NT2/D1 (cell line): ENCODE measurements around the gene DHDDS.

ENCODE experiments used
- DNase-seq: peaks from one replicate; pipeline ENCODE4 v3.0.0-alpha.2; 2011; ENCODE audit warnings: low read depth, low spot score
- H3K27me3 ChIP-seq: 2 replicates; pipeline ENCODE4 v1.6.0; 2011; ENCODE audit warnings: mild to moderate bottlenecking; ENCODE audit not compliant: insufficient read length, insufficient read depth
- H3K36me3 ChIP-seq: 2 replicates; pipeline ENCODE4 v1.6.1; 2011; ENCODE audit warnings: mild to moderate bottlenecking, low read length, mixed read lengths; ENCODE audit not compliant: insufficient read depth, insufficient read length
- H3K4me1 ChIP-seq: 2 replicates; pipeline ENCODE4 v1.5.1; 2011; ENCODE audit not compliant: insufficient read depth, insufficient read length
- H3K4me3 ChIP-seq: 2 replicates; pipeline ENCODE4 v1.5.1; 2011; ENCODE audit warnings: low read depth; ENCODE audit not compliant: insufficient read length
- H3K9ac ChIP-seq: 2 replicates; pipeline ENCODE4 v1.6.0; 2011; ENCODE audit warnings: low read depth; ENCODE audit not compliant: insufficient read length
- H3K9me3 ChIP-seq: 2 replicates; pipeline ENCODE4 v1.5.1; 2011; ENCODE audit warnings: mild to moderate bottlenecking, low read length; ENCODE audit not compliant: insufficient read depth
- SUZ12 ChIP-seq: IDR thresholded peaks from 2 replicates; pipeline ENCODE4 v1.6.1; 2011; ENCODE audit not compliant: insufficient read length, insufficient read depth; ENCODE audit errors: extremely low read depth
- YY1 ChIP-seq: IDR thresholded peaks from 2 replicates; pipeline ENCODE4 v1.6.1; 2011; ENCODE audit not compliant: insufficient read length, insufficient read depth
- ZNF274 ChIP-seq: IDR thresholded peaks from 2 replicates; pipeline ENCODE4 v1.6.1; 2011; ENCODE audit warnings: mild to moderate bottlenecking, low read depth, low read length

Gene DHDDS

DNA sequence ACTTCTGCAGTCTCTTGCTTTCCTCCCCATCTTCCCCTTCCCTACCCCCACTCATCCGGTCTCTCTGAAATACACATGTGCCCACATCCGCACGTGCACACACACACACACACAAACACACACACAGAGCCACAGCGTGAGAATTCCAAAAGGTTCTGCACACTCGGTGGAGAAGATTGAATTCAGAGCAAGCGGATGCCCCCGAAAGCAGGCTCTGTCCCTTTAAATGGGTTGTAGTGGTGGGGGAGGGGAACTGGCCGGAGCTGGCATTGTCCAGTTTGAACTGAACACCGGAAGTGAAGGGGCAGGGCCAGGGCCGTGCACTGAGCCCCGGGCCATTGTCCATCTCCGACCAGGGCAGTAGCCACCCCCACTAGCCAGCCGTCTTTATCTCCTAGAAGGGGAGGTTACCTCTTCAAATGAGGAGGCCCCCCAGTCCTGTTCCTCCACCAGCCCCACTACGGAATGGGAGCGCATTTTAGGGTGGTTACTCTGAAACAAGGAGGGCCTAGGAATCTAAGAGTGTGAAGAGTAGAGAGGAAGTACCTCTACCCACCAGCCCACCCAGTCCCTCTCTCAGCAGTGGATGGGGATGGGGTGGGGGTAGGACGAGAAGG, 22.8 kb upstream of the DHDDS start:
- DNase-seq = peak; percentile 23
- H3K9me3 ChIP-seq = no peaks in the 10 kb centered on the region
- peaks cover 11% of the 10 kb centered on the region for H3K27me3 ChIP-seq
- peak overlapping the region; percentile 73 for H3K9ac ChIP-seq
- peaks cover 30% of the 10 kb centered on the region for H3K36me3 ChIP-seq
- no peak for TF ChIP-seq YY1
- no peak for TF ChIP-seq ZNF274
- TF ChIP-seq SUZ12 = no peak
- peak overlapping the region; percentile 52 for H3K4me3 ChIP-seq
- peaks cover 3% of the 10 kb centered on the region for H3K4me1 ChIP-seq

DNA sequence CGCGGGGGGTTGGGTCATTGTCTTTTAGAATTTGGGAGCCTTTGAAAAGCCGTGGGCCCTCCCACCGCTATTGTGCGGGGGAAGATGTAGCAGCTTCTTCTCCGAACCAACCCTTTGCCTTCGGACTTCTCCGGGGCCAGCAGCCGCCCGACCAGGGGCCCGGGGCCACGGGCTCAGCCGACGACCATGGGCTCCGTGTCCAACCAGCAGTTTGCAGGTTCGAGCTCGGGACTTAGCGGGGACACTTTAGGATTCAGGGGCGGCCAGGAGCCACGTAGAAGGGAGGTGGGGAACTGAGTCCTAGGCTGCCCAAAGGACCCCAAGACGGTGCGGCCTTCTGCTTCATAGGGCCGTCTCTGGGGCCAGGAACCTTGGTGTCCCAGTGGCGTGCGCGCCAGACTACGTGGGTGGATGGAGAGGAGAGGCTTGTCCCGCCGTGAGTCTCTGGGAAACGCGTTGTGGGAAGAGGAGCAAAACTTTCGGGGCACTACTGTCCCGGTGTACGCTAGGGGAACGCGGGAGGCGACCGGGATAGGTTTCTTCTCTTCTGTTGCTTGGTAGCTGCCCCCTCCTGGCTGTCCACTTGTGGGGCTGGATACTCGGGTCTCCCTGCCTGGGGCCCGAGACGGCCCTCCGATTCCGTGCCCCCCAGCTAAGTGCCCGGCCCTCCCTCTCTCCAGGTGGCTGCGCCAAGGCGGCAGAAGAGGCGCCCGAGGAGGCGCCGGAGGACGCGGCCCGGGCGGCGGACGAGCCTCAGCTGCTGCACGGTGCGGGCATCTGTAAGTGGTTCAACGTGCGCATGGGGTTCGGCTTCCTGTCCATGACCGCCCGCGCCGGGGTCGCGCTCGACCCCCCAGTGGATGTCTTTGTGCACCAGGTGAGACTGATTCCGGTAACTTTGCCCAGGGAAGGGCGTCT, 21.2 kb upstream of the DHDDS start, which contains the start of gene LIN28A:
LIN28A (plus strand) TSS at position 112 of the 918 bp plus-strand sequence; CDS start at position 187, 75 bp downstream.
- peak within 1 kb of the TSS; percentile 100 for H3K9ac ChIP-seq
- peaks cover 11% of the 10 kb centered on the region for H3K27me3 ChIP-seq
- H3K4me1 ChIP-seq = peaks cover 5% of the 10 kb centered on the region
- TF ChIP-seq SUZ12 = no peak
- TF ChIP-seq ZNF274 = no peak
- no peak for TF ChIP-seq YY1
- peak within 1 kb of the TSS; percentile 100 for H3K4me3 ChIP-seq
- H3K36me3 ChIP-seq = peaks cover 45% of the 10 kb centered on the region
- DNase-seq = peak; percentile 20
- no peaks in the 10 kb centered on the region for H3K9me3 ChIP-seq

DNA sequence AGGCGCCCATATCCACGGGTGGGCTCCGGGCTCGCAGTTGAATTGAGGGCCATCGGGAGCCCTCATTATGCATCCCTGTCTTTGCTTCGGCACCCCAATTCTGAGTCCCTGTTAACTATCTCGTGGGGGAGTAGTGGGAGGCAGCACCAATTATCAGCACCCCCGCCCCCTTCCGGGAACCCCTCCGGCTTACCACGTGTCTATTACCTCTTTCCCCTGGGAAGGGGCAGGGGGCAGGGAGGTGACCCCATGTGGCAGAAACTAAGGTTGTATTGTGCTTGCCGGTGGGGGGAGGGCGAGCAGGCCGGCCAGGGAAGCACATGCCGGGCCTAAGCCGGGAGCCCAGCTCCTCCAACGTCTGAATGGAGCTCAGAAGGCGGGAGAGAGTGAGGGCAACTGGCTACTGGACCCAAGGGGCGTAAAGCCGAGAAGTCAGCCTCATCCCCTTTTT, 20.5 kb upstream of the DHDDS start:
- peak; percentile 54 for DNase-seq
- Histone ChIP-seq H3K4me1 (peaks cover 5% of the 10 kb centered on the region), H3K4me3 (peak overlapping the region; percentile 100), H3K27me3 (peaks cover 11% of the 10 kb centered on the region), H3K9me3 (no peaks in the 10 kb centered on the region), H3K9ac (peak overlapping the region; percentile 100), H3K36me3 (peaks cover 49% of the 10 kb centered on the region)
- TF ChIP-seq SUZ12 = no peak
- no peak for TF ChIP-seq ZNF274
- TF ChIP-seq YY1 = no peak

DNA sequence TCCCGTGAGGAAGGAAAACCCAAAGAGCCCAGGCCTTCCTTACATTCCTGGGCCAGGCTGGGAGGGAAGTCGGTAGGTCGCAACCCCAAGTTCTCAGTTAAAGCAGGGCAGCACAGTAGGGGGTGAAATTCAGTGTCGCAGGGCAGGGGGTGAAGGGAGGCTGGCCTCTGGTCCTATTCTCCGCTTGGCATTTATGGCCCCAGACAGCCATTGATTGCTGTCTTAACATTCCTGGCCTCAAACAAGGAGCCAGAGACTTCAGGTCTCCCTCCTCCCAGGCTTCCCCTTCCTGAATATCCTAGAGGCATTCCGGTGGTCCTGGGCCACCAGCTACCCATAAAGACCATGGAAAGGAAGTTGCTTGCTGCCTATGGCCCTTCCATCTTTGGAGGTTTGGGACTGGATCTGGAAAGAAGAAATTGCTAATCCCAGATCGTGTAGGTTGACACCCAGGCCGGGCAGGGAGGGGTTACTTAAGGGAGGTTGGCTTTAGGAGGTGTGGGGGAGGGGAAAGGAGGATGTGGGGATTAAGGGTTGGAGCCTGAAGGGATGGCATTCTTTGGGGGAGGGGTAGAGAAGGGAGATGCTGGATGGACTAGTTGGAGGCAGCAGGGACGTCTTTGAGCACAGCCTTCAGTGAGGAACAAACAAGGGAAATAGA, 19.8 kb upstream of the DHDDS start:
- Histone ChIP-seq H3K9ac (peak overlapping the region; percentile 100), H3K27me3 (peaks cover 11% of the 10 kb centered on the region), H3K9me3 (no peaks in the 10 kb centered on the region), H3K36me3 (peaks cover 53% of the 10 kb centered on the region), H3K4me1 (peaks cover 8% of the 10 kb centered on the region), H3K4me3 (peak overlapping the region; percentile 100)
- DNase-seq = peak; percentile 99
- TF ChIP-seq ZNF274 = no peak
- TF ChIP-seq SUZ12 = no peak

DNA sequence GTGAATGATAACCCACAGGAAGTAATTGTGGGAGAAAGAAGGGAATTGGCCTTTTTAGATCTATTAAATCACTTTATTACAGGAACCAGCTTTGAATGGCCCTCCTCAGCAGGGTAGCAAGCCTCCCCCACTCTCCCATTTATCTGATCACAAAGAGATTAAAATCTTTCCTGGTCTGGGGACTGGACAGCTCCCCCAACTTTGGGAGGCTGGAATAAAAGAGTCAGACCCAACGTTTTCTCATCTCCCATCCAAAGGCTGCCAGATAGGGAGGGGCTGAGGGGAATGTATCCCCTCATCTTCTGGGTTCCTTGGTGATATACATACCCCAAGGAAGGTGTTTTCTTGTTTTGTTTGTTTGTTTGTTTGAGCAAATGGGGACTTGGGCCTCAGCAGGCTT, 19.1 kb upstream of the DHDDS start:
- Histone ChIP-seq H3K4me3 (peak overlapping the region; percentile 100), H3K4me1 (peaks cover 11% of the 10 kb centered on the region), H3K9ac (peak overlapping the region; percentile 100), H3K9me3 (no peaks in the 10 kb centered on the region), H3K36me3 (peaks cover 58% of the 10 kb centered on the region), H3K27me3 (peaks cover 11% of the 10 kb centered on the region)
- TF ChIP-seq ZNF274 (no peak), SUZ12 (no peak), YY1 (no peak)
- no peak for DNase-seq

DNA sequence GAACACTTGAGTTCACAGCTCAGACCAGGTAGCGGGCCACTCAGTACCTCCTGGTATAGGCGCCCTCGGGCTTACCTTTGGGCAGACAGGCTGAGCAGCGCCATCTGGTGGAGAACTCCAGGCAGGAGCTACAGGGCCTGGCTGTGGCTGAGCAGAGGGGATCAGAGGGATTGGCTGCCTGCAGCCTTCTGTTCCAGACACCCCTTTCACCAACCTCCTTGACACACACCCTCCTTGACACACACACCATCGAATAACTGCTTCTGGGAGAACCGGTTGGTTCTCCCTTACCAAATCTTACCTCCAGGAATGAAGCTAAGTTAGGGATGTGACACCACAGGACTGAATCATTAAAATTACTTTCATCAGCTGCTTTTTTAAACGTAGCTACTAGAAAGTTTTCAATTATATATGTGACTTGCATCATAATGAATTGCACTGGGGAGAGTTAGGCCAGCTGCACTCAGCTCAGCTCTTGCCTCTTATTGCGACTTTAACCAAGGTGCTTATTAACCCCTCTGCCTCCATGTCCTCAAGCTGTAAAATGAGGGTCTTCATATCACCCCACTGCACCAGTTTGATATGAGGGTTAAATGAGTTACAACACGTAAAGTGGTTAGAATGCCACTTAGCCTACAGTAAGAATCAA, 14.9 kb upstream of the DHDDS start:
- peak; percentile 96 for DNase-seq
- H3K4me1 ChIP-seq = peaks cover 20% of the 10 kb centered on the region
- H3K36me3 ChIP-seq = peaks cover 75% of the 10 kb centered on the region
- TF ChIP-seq YY1 = no peak
- no peak for TF ChIP-seq ZNF274
- TF ChIP-seq SUZ12 = no peak
- peak overlapping the region; percentile 37 for H3K9ac ChIP-seq
- H3K27me3 ChIP-seq = no peaks in the 10 kb centered on the region
- peak overlapping the region; percentile 9 for H3K4me3 ChIP-seq
- no peaks in the 10 kb centered on the region for H3K9me3 ChIP-seq
